ENCODE measurements around the gene GAST. TPM values are rescaled to one million over a fixed set of nuclear protein-coding genes. Genes with fewer than 3 reads are reported as not detected.

GAST gene
- total and polyA plus RNA-seq, 2 donors from 2014 or later: not detected

DNA sequence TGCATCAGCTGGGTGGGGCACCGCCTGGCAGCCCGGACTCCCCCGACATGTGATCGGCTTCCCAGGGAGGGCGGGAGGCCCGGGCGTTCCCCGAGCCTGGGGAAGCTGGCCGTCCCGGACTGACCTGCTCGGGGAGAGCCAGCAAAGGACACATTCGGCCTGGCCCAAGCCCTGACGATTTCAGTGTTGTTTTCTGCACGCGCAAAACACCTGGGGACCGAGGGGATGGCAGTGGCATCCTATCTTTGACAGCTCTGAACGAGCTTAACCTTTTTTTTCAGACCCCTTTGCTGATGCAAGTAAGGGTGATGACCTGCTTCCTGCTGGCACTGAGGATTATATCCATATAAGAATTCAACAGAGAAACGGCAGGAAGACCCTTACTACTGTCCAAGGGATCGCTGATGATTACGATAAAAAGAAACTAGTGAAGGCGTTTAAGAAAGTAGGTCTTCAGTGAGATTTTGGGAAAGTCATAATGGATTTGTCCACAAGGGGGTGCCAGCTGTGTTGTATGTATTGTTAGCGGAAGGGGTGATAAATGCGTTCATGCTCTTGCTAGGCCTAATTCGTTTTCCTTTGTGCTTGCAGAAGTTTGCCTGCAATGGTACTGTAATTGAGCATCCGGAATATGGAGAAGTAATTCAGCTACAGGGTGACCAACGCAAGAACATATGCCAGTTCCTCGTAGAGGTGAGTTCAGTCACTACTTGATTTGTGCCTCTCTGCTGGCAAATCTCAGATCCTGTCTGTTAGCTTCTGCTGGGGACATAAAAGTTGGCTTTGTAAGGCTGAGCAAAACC is 22.4 kb upstream of the GAST start:
- no peak for FAIRE-seq
- intact Hi-C loops (cut with DNase I): no loop called here
- Histone ChIP-seq H3K36me3 (ENCODE audit: control insufficient read depth in 2 of 3, insufficient read depth in 3 of 3, low read length in 3 of 3) (peaks cover 25 to 43% (median 37%) of the 10 kb centered on the region in 3 donors), H3K4me1 (ENCODE audit: control insufficient read depth in 2 of 3, insufficient read depth in 2 of 3, low read depth in 1 of 3, low read length in 3 of 3) (peaks cover 4 to 15% (median 14%) of the 10 kb centered on the region in 3 donors), H3K9me3 (ENCODE audit: control insufficient read depth in 2 of 3, insufficient read depth in 1 of 3, low read length in 3 of 3) (no peaks in the 10 kb centered on the region), H3K27me3 (ENCODE audit: control insufficient read depth, insufficient read depth, low read length) (no peaks in the 10 kb centered on the region), H3K4me3 (ENCODE audit: low read length in 3 of 3) (peak overlapping the region; percentile 83 to 97 (median 87)), H3K27ac (ENCODE audit: low read depth in 2 of 2, low read length in 2 of 2) (peak overlapping the region; percentile 100), H3K9ac (ENCODE audit: low read length in 3 of 3) (peak overlapping the region; percentile 92 to 100 (median 92))
- peak in 3 of 5 donors; percentile 59 to 83 (median 80) for DNase-seq
- TF ChIP-seq, protein P1, sequence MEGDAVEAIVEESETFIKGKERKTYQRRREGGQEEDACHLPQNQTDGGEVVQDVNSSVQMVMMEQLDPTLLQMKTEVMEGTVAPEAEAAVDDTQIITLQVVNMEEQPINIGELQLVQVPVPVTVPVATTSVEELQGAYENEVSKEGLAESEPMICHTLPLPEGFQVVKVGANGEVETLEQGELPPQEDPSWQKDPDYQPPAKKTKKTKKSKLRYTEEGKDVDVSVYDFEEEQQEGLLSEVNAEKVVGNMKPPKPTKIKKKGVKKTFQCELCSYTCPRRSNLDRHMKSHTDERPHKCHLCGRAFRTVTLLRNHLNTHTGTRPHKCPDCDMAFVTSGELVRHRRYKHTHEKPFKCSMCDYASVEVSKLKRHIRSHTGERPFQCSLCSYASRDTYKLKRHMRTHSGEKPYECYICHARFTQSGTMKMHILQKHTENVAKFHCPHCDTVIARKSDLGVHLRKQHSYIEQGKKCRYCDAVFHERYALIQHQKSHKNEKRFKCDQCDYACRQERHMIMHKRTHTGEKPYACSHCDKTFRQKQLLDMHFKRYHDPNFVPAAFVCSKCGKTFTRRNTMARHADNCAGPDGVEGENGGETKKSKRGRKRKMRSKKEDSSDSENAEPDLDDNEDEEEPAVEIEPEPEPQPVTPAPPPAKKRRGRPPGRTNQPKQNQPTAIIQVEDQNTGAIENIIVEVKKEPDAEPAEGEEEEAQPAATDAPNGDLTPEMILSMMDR (IDR thresholded peaks at IDR 0.05; ENCODE audit: borderline replicate concordance, extremely low read depth, insufficient read depth): peak; percentile 42

DNA sequence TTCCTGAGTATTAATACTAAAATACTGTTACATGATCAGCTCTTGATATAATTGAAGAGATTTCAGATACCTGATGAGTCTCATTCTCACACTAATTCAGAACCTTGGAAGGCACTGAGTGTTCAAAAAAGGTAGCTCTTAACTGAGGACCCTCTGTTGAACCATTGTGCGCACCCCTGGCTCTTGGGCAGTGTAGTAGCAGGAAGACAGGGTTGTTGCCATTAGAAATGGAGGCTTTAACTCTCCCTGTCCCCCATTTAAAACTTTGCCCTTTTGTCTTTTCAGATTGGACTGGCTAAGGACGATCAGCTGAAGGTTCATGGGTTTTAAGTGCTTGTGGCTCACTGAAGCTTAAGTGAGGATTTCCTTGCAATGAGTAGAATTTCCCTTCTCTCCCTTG is 21.6 kb upstream of the GAST start:
- Histone ChIP-seq H3K27me3 (ENCODE audit: control insufficient read depth, insufficient read depth, low read length) (no peaks in the 10 kb centered on the region), H3K36me3 (ENCODE audit: control insufficient read depth in 2 of 3, insufficient read depth in 3 of 3, low read length in 3 of 3) (peaks cover 25 to 43% (median 37%) of the 10 kb centered on the region in 3 donors), H3K4me3 (ENCODE audit: low read length in 3 of 3) (peak overlapping the region in 2 of 3 donors; percentile 87 to 97)

DNA sequence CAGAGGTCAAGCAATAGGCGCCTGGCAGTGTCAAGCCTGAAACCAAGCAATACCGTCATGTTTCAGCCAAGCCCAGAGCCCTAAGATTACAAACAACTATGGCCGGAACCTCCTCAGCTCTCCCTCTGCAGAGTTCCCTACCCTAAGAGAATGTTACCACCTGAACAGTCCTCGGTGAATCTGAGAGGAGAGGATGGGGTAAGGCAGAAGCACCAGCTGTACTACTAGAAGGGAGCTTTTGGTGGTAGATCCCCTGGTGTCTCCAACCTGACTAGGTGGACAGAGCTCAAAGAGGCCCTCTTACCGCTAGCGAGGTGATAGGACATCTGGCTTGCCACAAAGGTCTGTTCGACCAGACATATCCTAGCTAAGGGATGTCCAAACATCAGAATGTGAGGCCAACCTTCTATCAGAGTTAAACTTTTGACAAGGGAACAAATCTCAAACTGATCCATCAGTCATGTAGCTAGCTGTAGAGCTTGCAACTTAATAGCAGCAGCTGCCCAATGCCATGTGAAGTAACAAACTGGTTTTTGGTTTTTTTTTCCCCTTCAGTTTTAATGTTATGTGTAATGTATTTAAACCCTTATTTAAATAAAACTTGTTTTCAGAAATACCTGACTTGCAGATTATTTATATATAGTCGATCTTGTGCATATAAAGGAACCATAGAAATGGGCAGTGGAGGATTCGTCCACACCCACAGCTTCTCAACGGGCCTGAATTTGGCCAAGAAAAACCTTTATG is 20.9 kb upstream of the GAST start:
- no peaks in the 10 kb centered on the region for H3K9me3 ChIP-seq (ENCODE audit: control insufficient read depth in 2 of 3, insufficient read depth in 1 of 3, low read length in 3 of 3)
- FAIRE-seq: no peak
- peaks cover 25 to 43% (median 37%) of the 10 kb centered on the region in 3 donors for H3K36me3 ChIP-seq (ENCODE audit: control insufficient read depth in 2 of 3, insufficient read depth in 3 of 3, low read length in 3 of 3)
- peaks cover 4 to 17% (median 17%) of the 10 kb centered on the region in 3 donors for H3K4me1 ChIP-seq (ENCODE audit: control insufficient read depth in 2 of 3, insufficient read depth in 2 of 3, low read depth in 1 of 3, low read length in 3 of 3)
- TF ChIP-seq, protein P1 (IDR thresholded peaks at IDR 0.05; ENCODE audit: borderline replicate concordance, extremely low read depth, insufficient read depth): no peak
- no peak overlapping the region for H3K9ac ChIP-seq (ENCODE audit: low read length in 3 of 3)
- no peak for DNase-seq
- H3K4me3 ChIP-seq (ENCODE audit: low read length in 3 of 3): peak overlapping the region in 1 of 3 donors; percentile 97
- H3K27ac ChIP-seq (ENCODE audit: low read depth in 2 of 2, low read length in 2 of 2): no peak overlapping the region
- no peaks in the 10 kb centered on the region for H3K27me3 ChIP-seq (ENCODE audit: control insufficient read depth, insufficient read depth, low read length)
- intact Hi-C loops (cut with DNase I): no loop called here

More for the DNA sequence above, 21.6 kb upstream of the GAST start:
- H3K27ac ChIP-seq (ENCODE audit: low read depth in 2 of 2, low read length in 2 of 2): no peak overlapping the region
- FAIRE-seq (no peak), DNase-seq (no peak)
- TF ChIP-seq, protein P1 (IDR thresholded peaks at IDR 0.05; ENCODE audit: borderline replicate concordance, extremely low read depth, insufficient read depth): no peak
- no peaks in the 10 kb centered on the region for H3K9me3 ChIP-seq (ENCODE audit: control insufficient read depth in 2 of 3, insufficient read depth in 1 of 3, low read length in 3 of 3)
- peak overlapping the region in 1 of 3 donors; percentile 100 for H3K9ac ChIP-seq (ENCODE audit: low read length in 3 of 3)
- intact Hi-C loops (cut with DNase I): no loop called here
- H3K4me1 ChIP-seq (ENCODE audit: control insufficient read depth in 2 of 3, insufficient read depth in 2 of 3, low read depth in 1 of 3, low read length in 3 of 3): peaks cover 4 to 15% (median 14%) of the 10 kb centered on the region in 3 donors
